ENCODE data around the gene PRAMEF14. TPM values are rescaled to one million over a fixed set of nuclear protein-coding genes. Genes with fewer than 3 reads are reported as not detected.

PRAMEF14 gene
- total RNA-seq (2022; extraction: Qiagen RNA extraction; ENCODE audit: low read depth): not detected in 5 replicates

DNA sequence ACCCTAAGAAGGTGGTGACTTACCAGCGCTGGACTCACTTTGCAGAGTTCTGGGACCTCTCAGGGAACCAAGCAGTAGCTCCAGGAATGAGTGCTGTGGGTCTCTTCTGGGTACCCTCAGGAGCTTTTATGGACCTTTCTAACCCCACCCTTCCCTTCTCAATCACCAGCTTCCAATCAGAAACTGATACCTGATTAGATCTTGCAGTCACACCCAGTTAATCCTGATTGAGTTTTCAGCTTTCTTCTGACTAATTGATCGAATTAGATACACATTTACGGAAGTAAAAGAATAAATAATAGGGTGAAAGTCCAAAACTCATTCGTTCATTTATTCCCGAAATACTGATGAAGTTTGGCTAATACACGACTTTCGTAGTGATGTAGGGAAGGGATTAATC, at the start of gene PRAMEF14:
TSS of gene PRAMEF14 (minus strand) at position 101 of the 400 bp plus-strand sequence. CDS start 1,820 bp downstream, outside the sequence.

GRCh38 chr1:13389332-13389731, 42.4 kb upstream of the PRAMEF14 start, which contains the start of gene PRAMEF17:
Gene PRAMEF17 (plus strand): TSS chr1:13389632. CDS start chr1:13389658, 26 bp downstream.

DNA sequence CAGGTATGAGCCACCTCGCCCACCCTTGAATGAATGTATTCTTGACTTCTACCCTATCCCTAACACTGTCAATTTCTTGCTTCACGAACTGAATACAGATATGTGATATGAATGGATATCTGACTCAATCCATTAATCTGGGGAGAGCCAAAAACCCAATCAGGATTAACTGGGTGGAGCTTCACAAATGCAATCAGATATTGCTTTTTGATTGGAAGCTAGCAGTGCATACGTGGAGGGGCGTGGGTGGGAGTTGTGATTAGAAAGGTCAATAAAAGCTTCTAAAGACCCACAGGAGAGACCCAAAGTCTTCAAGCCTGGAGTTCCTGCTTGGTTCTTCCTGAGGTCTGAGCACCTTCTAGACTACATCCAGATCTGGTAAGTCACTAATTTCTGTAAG, 31.7 kb downstream of the PRAMEF14 start, which contains the start of gene PRAMEF15:
TSS of gene PRAMEF15 (plus strand) at position 301 of the 400 bp plus-strand sequence. CDS start 2,827 bp downstream, outside the sequence.

DNA sequence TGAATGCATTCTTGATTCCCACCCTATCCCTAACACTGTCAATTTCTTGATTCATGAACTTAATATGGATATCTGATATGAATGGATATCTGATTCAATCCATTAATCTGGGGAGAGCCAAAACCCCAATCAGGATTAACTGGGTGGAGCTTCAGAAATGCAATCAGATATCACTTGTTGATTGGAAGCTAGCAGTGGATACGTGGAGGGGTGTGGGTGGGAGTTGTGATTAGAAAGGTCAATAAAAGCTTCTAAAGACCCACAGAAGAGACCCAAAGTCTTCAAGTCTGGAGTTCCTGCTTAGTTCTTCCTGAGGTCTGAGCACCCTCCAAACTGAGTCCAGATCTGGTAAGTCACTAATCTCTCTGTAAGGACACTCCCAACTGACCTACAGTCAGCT, 43.7 kb downstream of the PRAMEF14 start, which contains the start of gene PRAMEF33:
TSS of gene PRAMEF33 (plus strand) at position 301 of the 400 bp plus-strand sequence. CDS start 2,416 bp downstream, outside the sequence.

Other genes with a start within 250 kb of the PRAMEF14 start
- gene HNRNPCL2, start 230.3 kb downstream of the PRAMEF14 start, total RNA-seq (2022; extraction: Qiagen RNA extraction; ENCODE audit: low read depth): not detected in 5 replicates
- not detected in 5 replicates for gene PRAMEF26, start 191.1 kb downstream of the PRAMEF14 start, total RNA-seq (2022; extraction: Qiagen RNA extraction; ENCODE audit: low read depth)
- not detected in 5 replicates for gene HNRNPCL4, start 181.5 kb downstream of the PRAMEF14 start, total RNA-seq (2022; extraction: Qiagen RNA extraction; ENCODE audit: low read depth)
- gene PRAMEF9, start 175.3 kb downstream of the PRAMEF14 start, total RNA-seq (2022; extraction: Qiagen RNA extraction; ENCODE audit: low read depth): not detected in 5 replicates
- gene PRAMEF13, start 145.7 kb downstream of the PRAMEF14 start, total RNA-seq (2022; extraction: Qiagen RNA extraction; ENCODE audit: low read depth): not detected in 5 replicates
- not detected in 5 replicates for gene PRAMEF18, start 121.0 kb downstream of the PRAMEF14 start, total RNA-seq (2022; extraction: Qiagen RNA extraction; ENCODE audit: low read depth)
- not detected in 5 replicates for gene PRAMEF5, start 92.9 kb downstream of the PRAMEF14 start, total RNA-seq (2022; extraction: Qiagen RNA extraction; ENCODE audit: low read depth)
- 0.06 TPM in 1 of 5 replicates, not detected in the others for gene PRAMEF8, start 62.0 kb downstream of the PRAMEF14 start, total RNA-seq (2022; extraction: Qiagen RNA extraction; ENCODE audit: low read depth)
- gene PRAMEF33, start 43.6 kb downstream of the PRAMEF14 start, total RNA-seq (2022; extraction: Qiagen RNA extraction; ENCODE audit: low read depth): not detected in 5 replicates
- gene PRAMEF15, start 31.6 kb downstream of the PRAMEF14 start, total RNA-seq (2022; extraction: Qiagen RNA extraction; ENCODE audit: low read depth): not detected in 5 replicates
- not detected in 5 replicates for gene PRAMEF19, start 24.8 kb upstream of the PRAMEF14 start, total RNA-seq (2022; extraction: Qiagen RNA extraction; ENCODE audit: low read depth)
- not detected in 5 replicates for gene PRAMEF17, start 42.5 kb upstream of the PRAMEF14 start, total RNA-seq (2022; extraction: Qiagen RNA extraction; ENCODE audit: low read depth)
- gene PRAMEF20, start 63.3 kb upstream of the PRAMEF14 start, total RNA-seq (2022; extraction: Qiagen RNA extraction; ENCODE audit: low read depth): not detected in 5 replicates
- not detected in 5 replicates for gene LRRC38, start 166.9 kb upstream of the PRAMEF14 start, total RNA-seq (2022; extraction: Qiagen RNA extraction; ENCODE audit: low read depth)
- gene PDPN, start 236.7 kb upstream of the PRAMEF14 start, total RNA-seq (2022; extraction: Qiagen RNA extraction; ENCODE audit: low read depth): not detected in 5 replicates